T-helper 1 cell (primary cell): ENCODE measurements around the gene TRAF1.

Source experiments
- DNase-seq, 5 donors: peaks; one replicate each; pipeline ENCODE4 v3.0.0-alpha.2; 2012 to 2020

Gene TRAF1

GRCh38 chr9:120867676-120868338 lies 58.8 kb downstream of the TRAF1 start:
- no peak for DNase-seq

DNA sequence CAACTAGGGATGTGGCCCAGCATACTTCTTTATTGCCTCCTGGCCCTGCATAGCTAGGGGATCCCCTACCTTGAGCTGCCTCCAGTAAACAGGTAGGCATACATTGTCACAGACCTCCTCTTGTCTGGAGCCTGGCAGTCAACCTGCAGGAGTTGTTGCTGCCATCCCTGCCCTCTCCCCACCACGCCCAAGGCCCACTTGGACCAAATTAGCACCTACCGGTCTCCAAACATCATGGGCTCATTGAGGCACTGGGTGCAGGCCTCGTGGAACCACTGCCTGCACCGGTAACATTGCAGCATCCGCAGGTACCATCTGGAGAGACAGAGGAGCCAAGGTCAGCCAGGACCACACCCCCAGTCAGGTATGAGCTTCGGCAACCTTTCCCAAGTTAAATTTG lies 59.9 kb downstream of the TRAF1 start:
- DNase-seq = no peak

DNA sequence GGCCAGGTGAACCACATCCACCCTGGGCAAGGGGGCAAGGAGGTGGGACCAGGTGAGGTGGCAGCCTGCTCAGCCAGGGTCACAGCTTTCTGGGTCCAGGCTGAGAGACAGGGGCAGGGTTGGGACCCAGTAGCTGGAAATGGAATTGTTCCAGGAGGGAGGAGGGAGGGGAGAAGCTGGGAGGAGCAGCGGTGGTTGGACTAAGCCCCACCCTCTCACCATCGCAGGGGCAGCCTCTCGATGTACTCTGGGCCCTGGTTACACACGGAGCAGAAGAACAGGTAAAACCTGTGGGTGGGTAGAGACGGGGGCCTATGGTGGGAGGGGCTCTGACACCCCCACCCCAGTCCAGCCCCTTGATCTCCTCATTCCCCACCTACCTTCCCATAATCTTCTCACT lies 60.8 kb downstream of the TRAF1 start:
- DNase-seq = no peak

GRCh38 chr9:120865176-120865575 lies 61.4 kb downstream of the TRAF1 start:
- no peak for DNase-seq

DNA sequence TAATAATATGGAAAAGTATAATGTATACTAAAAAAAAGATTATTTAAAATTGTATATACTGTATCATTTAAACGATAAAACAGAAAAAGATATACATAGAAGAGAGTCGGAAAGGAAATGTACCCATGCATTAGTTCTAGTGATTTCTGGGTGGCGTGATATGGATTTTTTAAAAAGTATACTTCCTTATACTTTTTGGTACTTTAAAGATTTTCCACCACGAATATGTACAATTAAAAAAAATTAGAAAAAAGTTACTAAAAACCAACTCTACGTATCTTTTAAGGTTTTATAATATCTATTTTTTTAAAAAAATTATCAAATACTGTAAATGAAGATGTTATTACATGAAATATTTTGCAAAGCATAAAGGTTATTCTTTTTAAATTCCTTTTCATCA lies 61.9 kb downstream of the TRAF1 start:
- no peak for DNase-seq

- no peak for DNase-seq
Observed at GRCh38 chr9:120863833-120864232, 62.8 kb downstream of the TRAF1 start.

- no peak for DNase-seq
Observed at GRCh38 chr9:120862452-120862851, 64.1 kb downstream of the TRAF1 start.

DNA sequence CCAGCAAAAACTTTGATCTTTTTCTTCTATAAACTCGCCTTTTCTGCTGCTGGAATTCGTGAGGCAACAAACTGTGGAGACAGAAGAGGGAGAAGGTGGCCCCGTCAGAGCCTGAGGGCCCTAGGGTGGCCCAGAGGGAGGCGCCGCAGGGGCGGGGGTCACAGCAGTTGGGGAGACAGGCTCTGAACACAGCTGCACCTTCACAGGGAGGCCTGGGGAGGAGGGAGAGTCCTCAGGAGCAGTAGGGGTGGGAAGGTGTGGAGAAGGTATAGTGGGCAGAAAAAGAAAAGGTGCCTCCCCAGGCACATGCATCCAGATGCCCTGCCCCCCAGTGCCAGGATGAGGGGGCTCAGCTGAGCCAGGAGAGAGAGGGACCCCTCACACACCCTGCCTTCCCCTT lies 64.7 kb downstream of the TRAF1 start:
- DNase-seq = no peak

DNA sequence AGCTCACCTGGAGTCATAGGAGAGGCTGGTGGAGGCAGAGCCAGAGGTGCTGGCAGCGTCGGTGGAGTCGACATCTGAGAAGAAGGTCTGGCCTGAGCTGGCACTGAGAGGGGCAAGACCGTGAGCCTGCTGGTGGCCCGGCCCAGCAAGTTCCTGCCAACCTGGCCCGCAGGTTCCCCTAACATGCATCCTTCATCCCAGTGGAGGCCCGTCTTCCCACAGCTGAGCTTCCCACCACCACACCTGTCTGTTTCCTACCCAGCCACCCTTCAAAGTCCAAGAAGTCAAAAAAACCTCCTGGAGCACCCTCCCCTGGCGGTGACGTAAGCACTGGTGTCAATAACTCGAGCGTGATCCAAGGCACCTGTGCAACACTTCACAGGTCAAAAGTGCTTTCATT lies 66.5 kb downstream of the TRAF1 start:
- no peak for DNase-seq

DNA sequence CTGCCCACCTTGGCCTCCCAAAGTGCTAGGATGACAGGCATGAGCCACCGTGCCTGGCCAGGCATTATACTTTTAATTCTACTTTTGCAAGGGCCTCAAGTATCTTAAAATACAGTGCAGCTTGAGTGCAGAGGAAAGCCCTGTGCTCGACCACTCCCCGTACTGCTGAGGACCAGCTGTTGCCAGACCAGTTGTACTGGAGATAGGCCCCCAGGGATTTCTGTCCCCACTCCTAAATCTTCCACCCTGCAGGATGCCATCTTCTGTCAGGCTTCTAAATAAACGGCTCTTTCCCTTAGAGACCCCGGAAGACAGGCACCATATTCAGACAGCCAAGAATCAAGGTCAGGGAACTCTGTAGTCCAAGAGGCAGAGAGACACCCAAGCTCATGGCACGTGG lies 67.2 kb downstream of the TRAF1 start:
- no peak for DNase-seq

GRCh38 chr9:120857902-120858301 lies 68.7 kb downstream of the TRAF1 start:
- no peak for DNase-seq

DNA sequence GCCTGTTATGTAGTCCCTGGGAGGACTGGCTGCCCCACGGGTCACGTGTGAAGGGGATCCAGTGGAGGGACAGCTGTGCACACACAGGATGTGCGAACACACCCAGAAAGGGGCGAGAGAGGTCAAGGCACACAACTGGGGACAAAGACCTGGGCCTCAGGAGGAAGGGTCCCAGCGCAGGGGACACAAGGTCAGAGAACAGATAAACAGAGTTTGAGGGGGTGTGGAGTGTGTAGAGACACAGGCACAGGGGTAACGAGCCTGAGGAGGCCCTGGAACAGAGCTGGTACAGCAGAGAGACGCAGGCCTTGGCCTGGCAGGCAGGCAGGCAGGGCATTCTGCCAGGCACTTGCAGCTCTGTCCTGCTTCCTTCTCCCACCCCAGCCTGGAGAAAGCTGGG lies 69.1 kb downstream of the TRAF1 start:
- no peak for DNase-seq

GRCh38 chr9:120856700-120857099 lies 69.9 kb downstream of the TRAF1 start:
- no peak for DNase-seq

- DNase-seq = no peak
Observed at GRCh38 chr9:120855827-120856670, 70.5 kb downstream of the TRAF1 start.

DNA sequence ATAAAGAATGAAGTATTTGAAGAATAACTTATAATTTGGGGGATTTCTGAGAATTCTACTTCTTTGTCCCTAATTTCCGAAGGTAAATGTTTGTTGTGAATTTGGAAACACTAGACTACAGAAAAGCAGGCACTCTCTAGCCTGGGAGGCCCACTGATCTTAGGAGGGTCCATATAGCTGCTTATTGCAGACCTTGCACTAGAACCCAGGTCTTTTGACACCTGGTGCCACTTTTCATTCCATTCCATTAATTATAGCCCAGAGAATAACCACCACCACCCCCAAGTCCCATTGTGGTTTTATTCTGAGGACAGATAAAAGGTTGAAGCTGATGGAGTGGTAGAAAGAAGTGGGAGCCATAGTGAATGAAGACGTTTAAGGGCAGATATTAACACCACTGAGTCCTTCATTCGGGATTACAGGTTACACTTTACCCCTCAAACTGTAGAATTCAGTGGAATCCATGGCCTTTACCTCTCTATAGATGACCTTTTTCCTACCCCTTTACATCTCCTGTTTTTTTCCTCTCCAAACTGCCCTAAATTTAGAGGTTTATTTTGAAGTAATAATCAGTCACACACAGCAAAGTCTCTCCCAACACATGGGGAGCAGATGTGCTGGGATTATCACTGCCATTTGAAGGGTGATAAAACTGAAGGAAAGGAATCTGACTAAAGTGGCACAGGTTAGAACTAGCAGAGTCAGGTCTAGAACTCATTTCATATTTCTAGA lies 71.8 kb downstream of the TRAF1 start:
- no peak for DNase-seq

GRCh38 chr9:120853198-120853597 lies 73.4 kb downstream of the TRAF1 start:
- DNase-seq = no peak
